ENCODE data around the gene ROCK1. TPM values are rescaled to one million over a fixed set of nuclear protein-coding genes. Genes with fewer than 3 reads are reported as not detected.

Gene ROCK1
- total and polyA plus RNA-seq, 9 of the 15 experiments (the other 6 are each of a cell fraction or from before 2014, with no cell fraction given) = 7.4 to 28.6 (median 17.7) TPM

GRCh38 chr18:21132398-21132918, 20.8 kb upstream of the ROCK1 start:
- DNase-seq (ENCODE audit: extremely low read depth in 1 of 4, low spot score in 3 of 4) (no peak), FAIRE-seq (no peak), ATAC-seq (no peak)
- Histone ChIP-seq H3K9ac (ENCODE audit: insufficient read depth in 1 of 2, low read depth in 2 of 2, low read length in 2 of 2) (no peak overlapping the region), H3K9me1 (ENCODE audit: control insufficient read depth, insufficient read depth, low read length) (no peaks in the 10 kb centered on the region), H4K20me1 (replicated peaks; ENCODE audit: control insufficient read depth, insufficient read depth, low read length) (no peaks in the 10 kb centered on the region), H3K9me3 (replicated peaks; ENCODE audit: control insufficient read depth, insufficient read depth, low read depth, low read length) (no peaks in the 10 kb centered on the region; the same call in 1 of the 2 replicates), H3K36me3 (ENCODE audit: control insufficient read depth, insufficient read depth, low read length) (no peaks in the 10 kb centered on the region), H3K4me2 (ENCODE audit: insufficient read depth, low read length) (no peak overlapping the region), H3K27me3 (ENCODE audit: control insufficient read depth in 2 of 2, insufficient read depth in 2 of 2, low read length in 2 of 2) (no peaks in the 10 kb centered on the region; a peak in 1 of 5 replicates), H2AFZ (ENCODE audit: low read depth, low read length) (no peak overlapping the region), H3K4me3 (no peak overlapping the region), H3K79me2 (ENCODE audit: control insufficient read depth, insufficient read depth, low read length) (no peaks in the 10 kb centered on the region), H3K27ac (ENCODE audit: extremely low read depth, low read depth, low read length) (no peak overlapping the region), H3K4me1 (replicated peaks in 1 of 2; ENCODE audit: control insufficient read depth in 2 of 2, insufficient read depth in 2 of 2, low read length in 2 of 2) (no peaks in the 10 kb centered on the region; a peak in 1 of 5 replicates)
- WGBS (ENCODE audit: insufficient coverage, low coverage, missing lambda C conversion rate) = 44% methylated on average over 17 of the region's 27 CpGs
- POLR2A ChIA-PET = interaction anchor here (0.8 to 2.2 kb wide), 4 partner anchors 9 to 63 kb away, joined by 3 to 13 read pairs (median 4); no protein-coding TSS in a partner anchor
- intact Hi-C loops (cut with micrococcal nuclease) (loop anchor here (10.0 kb wide), 1 partner anchor 158 kb away; no protein-coding TSS in a partner anchor), in situ Hi-C loops (cut with MboI) (no loop called here)
- no TSS peak for BruUV-seq (replicated peaks)
- CTCF ChIA-PET (ENCODE audit: low intra/inter-chr PET ratio) = no interaction called here
- TF ChIP-seq MAZ (CRISPR knock-in tag; conservative IDR thresholded peaks at IDR 0.05 in 1 of 2, IDR thresholded peaks at IDR 0.05 in 1 of 2) = no peak
- no peak for TF ChIP-seq ZBED1 (IDR thresholded peaks at IDR 0.05)
- TF ChIP-seq, protein P1, sequence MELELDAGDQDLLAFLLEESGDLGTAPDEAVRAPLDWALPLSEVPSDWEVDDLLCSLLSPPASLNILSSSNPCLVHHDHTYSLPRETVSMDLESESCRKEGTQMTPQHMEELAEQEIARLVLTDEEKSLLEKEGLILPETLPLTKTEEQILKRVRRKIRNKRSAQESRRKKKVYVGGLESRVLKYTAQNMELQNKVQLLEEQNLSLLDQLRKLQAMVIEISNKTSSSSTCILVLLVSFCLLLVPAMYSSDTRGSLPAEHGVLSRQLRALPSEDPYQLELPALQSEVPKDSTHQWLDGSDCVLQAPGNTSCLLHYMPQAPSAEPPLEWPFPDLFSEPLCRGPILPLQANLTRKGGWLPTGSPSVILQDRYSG (tag; conservative IDR thresholded peaks at IDR 0.05; ENCODE audit: low read depth) = no peak
- TF ChIP-seq SP1 (CRISPR knock-in tag; IDR thresholded peaks at IDR 0.05) = no peak
- no peak for TF ChIP-seq NR2F6 (CRISPR knock-in tag; IDR thresholded peaks at IDR 0.05)
- TF ChIP-seq, protein P2, sequence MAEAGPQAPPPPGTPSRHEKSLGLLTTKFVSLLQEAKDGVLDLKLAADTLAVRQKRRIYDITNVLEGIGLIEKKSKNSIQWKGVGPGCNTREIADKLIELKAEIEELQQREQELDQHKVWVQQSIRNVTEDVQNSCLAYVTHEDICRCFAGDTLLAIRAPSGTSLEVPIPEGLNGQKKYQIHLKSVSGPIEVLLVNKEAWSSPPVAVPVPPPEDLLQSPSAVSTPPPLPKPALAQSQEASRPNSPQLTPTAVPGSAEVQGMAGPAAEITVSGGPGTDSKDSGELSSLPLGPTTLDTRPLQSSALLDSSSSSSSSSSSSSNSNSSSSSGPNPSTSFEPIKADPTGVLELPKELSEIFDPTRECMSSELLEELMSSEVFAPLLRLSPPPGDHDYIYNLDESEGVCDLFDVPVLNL (CRISPR knock-in tag; IDR thresholded peaks at IDR 0.05; ENCODE audit: low read depth) = no peak
- TF ChIP-seq, protein P3, sequence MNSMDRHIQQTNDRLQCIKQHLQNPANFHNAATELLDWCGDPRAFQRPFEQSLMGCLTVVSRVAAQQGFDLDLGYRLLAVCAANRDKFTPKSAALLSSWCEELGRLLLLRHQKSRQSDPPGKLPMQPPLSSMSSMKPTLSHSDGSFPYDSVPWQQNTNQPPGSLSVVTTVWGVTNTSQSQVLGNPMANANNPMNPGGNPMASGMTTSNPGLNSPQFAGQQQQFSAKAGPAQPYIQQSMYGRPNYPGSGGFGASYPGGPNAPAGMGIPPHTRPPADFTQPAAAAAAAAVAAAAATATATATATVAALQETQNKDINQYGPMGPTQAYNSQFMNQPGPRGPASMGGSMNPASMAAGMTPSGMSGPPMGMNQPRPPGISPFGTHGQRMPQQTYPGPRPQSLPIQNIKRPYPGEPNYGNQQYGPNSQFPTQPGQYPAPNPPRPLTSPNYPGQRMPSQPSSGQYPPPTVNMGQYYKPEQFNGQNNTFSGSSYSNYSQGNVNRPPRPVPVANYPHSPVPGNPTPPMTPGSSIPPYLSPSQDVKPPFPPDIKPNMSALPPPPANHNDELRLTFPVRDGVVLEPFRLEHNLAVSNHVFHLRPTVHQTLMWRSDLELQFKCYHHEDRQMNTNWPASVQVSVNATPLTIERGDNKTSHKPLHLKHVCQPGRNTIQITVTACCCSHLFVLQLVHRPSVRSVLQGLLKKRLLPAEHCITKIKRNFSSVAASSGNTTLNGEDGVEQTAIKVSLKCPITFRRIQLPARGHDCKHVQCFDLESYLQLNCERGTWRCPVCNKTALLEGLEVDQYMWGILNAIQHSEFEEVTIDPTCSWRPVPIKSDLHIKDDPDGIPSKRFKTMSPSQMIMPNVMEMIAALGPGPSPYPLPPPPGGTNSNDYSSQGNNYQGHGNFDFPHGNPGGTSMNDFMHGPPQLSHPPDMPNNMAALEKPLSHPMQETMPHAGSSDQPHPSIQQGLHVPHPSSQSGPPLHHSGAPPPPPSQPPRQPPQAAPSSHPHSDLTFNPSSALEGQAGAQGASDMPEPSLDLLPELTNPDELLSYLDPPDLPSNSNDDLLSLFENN (IDR thresholded peaks at IDR 0.05; ENCODE audit: low read depth in 2 of 2, low read length in 2 of 2) = no peak
- TF ChIP-seq EP400 (IDR thresholded peaks at IDR 0.05) = no peak
- TF ChIP-seq, protein P4, sequence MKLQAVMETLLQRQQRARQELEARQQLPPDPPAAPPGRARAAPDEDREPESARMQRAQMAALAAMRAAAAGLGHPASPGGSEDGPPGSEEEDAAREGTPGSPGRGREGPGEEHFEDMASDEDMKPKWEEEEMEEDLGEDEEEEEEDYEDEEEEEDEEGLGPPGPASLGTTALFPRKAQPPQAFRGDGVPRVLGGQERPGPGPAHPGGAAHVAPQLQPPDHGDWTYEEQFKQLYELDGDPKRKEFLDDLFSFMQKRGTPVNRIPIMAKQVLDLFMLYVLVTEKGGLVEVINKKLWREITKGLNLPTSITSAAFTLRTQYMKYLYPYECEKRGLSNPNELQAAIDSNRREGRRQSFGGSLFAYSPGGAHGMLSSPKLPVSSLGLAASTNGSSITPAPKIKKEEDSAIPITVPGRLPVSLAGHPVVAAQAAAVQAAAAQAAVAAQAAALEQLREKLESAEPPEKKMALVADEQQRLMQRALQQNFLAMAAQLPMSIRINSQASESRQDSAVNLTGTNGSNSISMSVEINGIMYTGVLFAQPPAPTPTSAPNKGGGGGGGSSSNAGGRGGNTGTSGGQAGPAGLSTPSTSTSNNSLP (IDR thresholded peaks at IDR 0.05; ENCODE audit: borderline replicate concordance, low read depth, low read length) = no peak
- TF ChIP-seq ZNF3 (CRISPR knock-in tag; IDR thresholded peaks at IDR 0.05) = no peak
- TF ChIP-seq ZKSCAN3 (CRISPR knock-in tag; IDR thresholded peaks at IDR 0.05) = no peak
- TF ChIP-seq HCFC1 (IDR thresholded peaks at IDR 0.05; ENCODE audit: low read depth, low read length) = no peak
- TF ChIP-seq ZBTB8A (IDR thresholded peaks at IDR 0.05; ENCODE audit: partially characterized antibody) = no peak
- TF ChIP-seq MAFK (IDR thresholded peaks at IDR 0.05; ENCODE audit: low read length) = no peak
